ENCODE results near the gene FOXP2. TPM values are rescaled to one million over a fixed set of nuclear protein-coding genes. Genes with fewer than 3 reads are reported as not detected.
A peak's percentile ranks its signal among the peaks of the same experiment; 100 is the strongest.

Gene FOXP2
- total and polyA plus RNA-seq, 2 donors (not counting 3 experiments of a cell fraction or from before 2014, with no cell fraction given), result 0.37 to 2.7 TPM

DNA sequence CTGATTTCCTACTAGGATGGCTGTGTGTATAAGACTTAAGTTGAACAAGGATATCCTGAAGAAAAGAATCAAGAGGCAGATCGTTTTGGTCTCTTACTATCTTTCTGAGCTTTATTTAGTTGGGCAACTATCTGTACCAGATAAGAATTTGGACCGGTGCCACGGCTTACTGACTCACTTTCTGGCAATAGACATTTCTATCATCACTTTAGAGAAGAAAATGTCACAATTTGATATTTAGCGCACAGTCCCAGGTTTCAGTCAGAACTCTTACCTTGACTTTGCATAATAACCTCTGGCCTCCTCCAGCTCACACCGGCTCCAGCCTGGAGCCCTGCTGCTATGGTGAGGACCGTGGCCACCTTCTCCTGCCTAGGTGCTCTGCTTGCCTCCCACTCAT is 289.1 kb downstream of the FOXP2 start:
- H3K4me1 ChIP-seq (ENCODE audit: control insufficient read depth, extremely low read depth, insufficient read depth, low read length), result no peaks in the 10 kb centered on the region
- H3K79me2 ChIP-seq (ENCODE audit: control insufficient read depth, insufficient read depth, low read length), result no peaks in the 10 kb centered on the region
- H2AFZ ChIP-seq (ENCODE audit: low read depth, low read length), result no peak overlapping the region
- FAIRE-seq (no peak), DNase-seq (ENCODE audit: low read depth, low spot score) (peak; percentile 3)
- H3K36me3 ChIP-seq (ENCODE audit: control insufficient read depth in 2 of 2, extremely low read depth in 1 of 2, insufficient read depth in 2 of 2, low read length in 2 of 2), result no peaks in the 10 kb centered on the region
- no peaks in the 10 kb centered on the region for H3K27me3 ChIP-seq (ENCODE audit: control insufficient read depth in 2 of 2, insufficient read depth in 2 of 2, low read length in 2 of 2)
- dilution Hi-C loops (cut with MboI; ENCODE audit: extremely low pct_ligation_motif_present, low sequenced_read_pairs) (no loop called here), intact Hi-C loops (cut with micrococcal nuclease) (no loop called here)
- no peak overlapping the region for H3K27ac ChIP-seq (ENCODE audit: insufficient read depth, low read depth, low read length)
- H4K20me1 ChIP-seq (replicated peaks; ENCODE audit: control insufficient read depth, extremely low read depth, insufficient read depth, low read length), result peaks cover 2% of the 10 kb centered on the region
- BruUV-seq (replicated peaks), result no TSS peak
- H3K4me2 ChIP-seq (ENCODE audit: insufficient read depth, low read length), result no peak overlapping the region
- POLR2A ChIA-PET, result no interaction called here
- no peak overlapping the region for H3K9ac ChIP-seq (replicated peaks; ENCODE audit: extremely low read depth, insufficient read depth, low read length)
- H3K9me3 ChIP-seq (replicated peaks; ENCODE audit: control insufficient read depth, insufficient read depth, low read length), result no peaks in the 10 kb centered on the region
- H3K9me1 ChIP-seq (replicated peaks; ENCODE audit: control insufficient read depth, extremely low read depth, insufficient read depth, low read length), result no peaks in the 10 kb centered on the region
- no peak for TF ChIP-seq MAX (IDR thresholded peaks at IDR 0.05; ENCODE audit: insufficient read depth, insufficient read length)
- TF ChIP-seq MYC (IDR thresholded peaks at IDR 0.05; ENCODE audit: low read depth, low read length), result no peak
- CTCF ChIA-PET, result interaction anchor here (0.9 kb wide), 1 partner anchor 14 kb away, joined by 3 read pairs; no protein-coding TSS in a partner anchor
- no peak overlapping the region for H3K4me3 ChIP-seq (replicated peaks in 1 of 3; ENCODE audit: insufficient read depth in 1 of 3, low read depth in 1 of 3, low read length in 3 of 3)

- H3K4me1 ChIP-seq (ENCODE audit: control insufficient read depth, extremely low read depth, insufficient read depth, low read length), result no peaks in the 10 kb centered on the region
- H3K36me3 ChIP-seq (ENCODE audit: control insufficient read depth in 2 of 2, extremely low read depth in 1 of 2, insufficient read depth in 2 of 2, low read length in 2 of 2), result no peaks in the 10 kb centered on the region
- POLR2A ChIA-PET, result no interaction called here
- H3K4me2 ChIP-seq (ENCODE audit: insufficient read depth, low read length), result no peak overlapping the region
- H3K9me1 ChIP-seq (replicated peaks; ENCODE audit: control insufficient read depth, extremely low read depth, insufficient read depth, low read length), result no peaks in the 10 kb centered on the region
- no peak overlapping the region for H3K9ac ChIP-seq (replicated peaks; ENCODE audit: extremely low read depth, insufficient read depth, low read length)
- no peak overlapping the region for H3K4me3 ChIP-seq (replicated peaks in 1 of 3; ENCODE audit: insufficient read depth in 1 of 3, low read depth in 1 of 3, low read length in 3 of 3)
- DNase-seq (ENCODE audit: low read depth, low spot score), result no peak
- no peaks in the 10 kb centered on the region for H3K9me3 ChIP-seq (replicated peaks; ENCODE audit: control insufficient read depth, insufficient read depth, low read length)
- H2AFZ ChIP-seq (ENCODE audit: low read depth, low read length), result no peak overlapping the region
- H3K27ac ChIP-seq (ENCODE audit: insufficient read depth, low read depth, low read length), result no peak overlapping the region
- intact Hi-C loops (cut with micrococcal nuclease), result no loop called here
- FAIRE-seq, result no peak
- no TSS peak for BruUV-seq (replicated peaks)
- no peaks in the 10 kb centered on the region for H3K27me3 ChIP-seq (ENCODE audit: control insufficient read depth in 2 of 2, insufficient read depth in 2 of 2, low read length in 2 of 2)
- CTCF ChIA-PET, result no interaction called here
- dilution Hi-C loops (cut with MboI; ENCODE audit: extremely low pct_ligation_motif_present, low sequenced_read_pairs), result no loop called here
- H3K79me2 ChIP-seq (ENCODE audit: control insufficient read depth, insufficient read depth, low read length), result no peaks in the 10 kb centered on the region
- TF ChIP-seq POLR2AphosphoS5 (IDR thresholded peaks at IDR 0.05; ENCODE audit: insufficient read depth, low read depth, low read length), result no peak
- no peak for TF ChIP-seq JUN (IDR thresholded peaks at IDR 0.05; ENCODE audit: borderline replicate concordance, insufficient read depth, insufficient read length, low read depth)
- TF ChIP-seq, protein P1, sequence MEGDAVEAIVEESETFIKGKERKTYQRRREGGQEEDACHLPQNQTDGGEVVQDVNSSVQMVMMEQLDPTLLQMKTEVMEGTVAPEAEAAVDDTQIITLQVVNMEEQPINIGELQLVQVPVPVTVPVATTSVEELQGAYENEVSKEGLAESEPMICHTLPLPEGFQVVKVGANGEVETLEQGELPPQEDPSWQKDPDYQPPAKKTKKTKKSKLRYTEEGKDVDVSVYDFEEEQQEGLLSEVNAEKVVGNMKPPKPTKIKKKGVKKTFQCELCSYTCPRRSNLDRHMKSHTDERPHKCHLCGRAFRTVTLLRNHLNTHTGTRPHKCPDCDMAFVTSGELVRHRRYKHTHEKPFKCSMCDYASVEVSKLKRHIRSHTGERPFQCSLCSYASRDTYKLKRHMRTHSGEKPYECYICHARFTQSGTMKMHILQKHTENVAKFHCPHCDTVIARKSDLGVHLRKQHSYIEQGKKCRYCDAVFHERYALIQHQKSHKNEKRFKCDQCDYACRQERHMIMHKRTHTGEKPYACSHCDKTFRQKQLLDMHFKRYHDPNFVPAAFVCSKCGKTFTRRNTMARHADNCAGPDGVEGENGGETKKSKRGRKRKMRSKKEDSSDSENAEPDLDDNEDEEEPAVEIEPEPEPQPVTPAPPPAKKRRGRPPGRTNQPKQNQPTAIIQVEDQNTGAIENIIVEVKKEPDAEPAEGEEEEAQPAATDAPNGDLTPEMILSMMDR (IDR thresholded peaks at IDR 0.05; ENCODE audit: extremely low read depth in 1 of 2, insufficient read depth in 1 of 2, low read depth in 1 of 2, low read length in 2 of 2), result no peak
- TF ChIP-seq MYC (IDR thresholded peaks at IDR 0.05; ENCODE audit: low read depth, low read length), result no peak
- no peaks in the 10 kb centered on the region for H4K20me1 ChIP-seq (replicated peaks; ENCODE audit: control insufficient read depth, extremely low read depth, insufficient read depth, low read length)
Observed at GRCh38 chr7:114708646-114709045, 294.0 kb downstream of the FOXP2 start.

Measured in endothelial cell of umbilical vein (primary cell).